H1 (cell line): ENCODE data around the gene MICOS13. TPM values are rescaled to one million over a fixed set of nuclear protein-coding genes. Genes with fewer than 3 reads are reported as not detected.
A peak's percentile ranks its signal among the peaks of the same experiment; 100 is the strongest.

ENCODE experiments used
- CTCF ChIA-PET: fragments of 300-600 bp; sonication (Branson Sonifier 250); formaldehyde crosslinking; loops from one replicate; lab custom pipeline; 2021; ENCODE audit not compliant: partially characterized antibody; lab: Charles Lee
- POLR2A ChIA-PET: fragments of 300-600 bp; sonication (Branson Sonifier 250); formaldehyde crosslinking; loops from one replicate; lab custom pipeline; 2021; ENCODE audit warnings: inconsistent platforms; ENCODE audit not compliant: partially characterized antibody; lab: Charles Lee
- DNase-seq, 2 experiments: peaks; one replicate each; pipeline versions ENCODE4 v3.0.0 to v3.0.0-alpha.2; 2010 to 2022; ENCODE audit warnings: low spot score in 2 of 2, low read depth in 1 of 2, mixed read lengths in 1 of 2
- FAIRE-seq: peaks from 2 replicates; lab custom pipeline; 2011; peaks lifted over from hg19 to GRCh38; lab: Jason Lieb, UNC
- H2AFZ ChIP-seq: 2 replicates; pipeline ENCODE4 v1.8.1; 2012; ENCODE audit warnings: low read length, inconsistent platforms
- H2AK5ac ChIP-seq: 2 replicates; pipeline ENCODE4 v1.6.1; 2013; ENCODE audit warnings: low read depth, low read length
- H2BK120ac ChIP-seq: replicated peaks from 2 replicates; pipeline ENCODE3; 2013; ENCODE audit warnings: low read depth, low read length, inconsistent platforms
- H2BK12ac ChIP-seq: 2 replicates; pipeline ENCODE4 v1.6.1; 2013; ENCODE audit warnings: low read depth, low read length
- H2BK15ac ChIP-seq: 2 replicates; pipeline ENCODE4 v1.6.1; 2013; ENCODE audit warnings: low read length
- H2BK20ac ChIP-seq: 2 replicates; pipeline ENCODE4 v1.6.1; 2013; ENCODE audit warnings: low read length
- H2BK5ac ChIP-seq: 2 replicates; pipeline ENCODE4 v1.6.1; 2013; ENCODE audit warnings: low read depth, low read length
- H3K14ac ChIP-seq: 2 replicates; pipeline ENCODE4 v1.6.1; 2013; ENCODE audit warnings: inconsistent platforms; ENCODE audit not compliant: insufficient read length
- H3K18ac ChIP-seq: 2 replicates; pipeline ENCODE4 v1.6.1; 2013; ENCODE audit warnings: low read length; ENCODE audit errors: extremely low read depth
- H3K23ac ChIP-seq: 2 replicates; pipeline ENCODE4 v1.6.1; 2013; ENCODE audit warnings: inconsistent platforms; ENCODE audit not compliant: insufficient read length
- H3K23me2 ChIP-seq: 2 replicates; pipeline ENCODE4 v1.6.1; 2013; ENCODE audit warnings: low read depth, low read length
- H3K27ac ChIP-seq: 2 replicates; pipeline ENCODE4 v1.6.1; 2011; ENCODE audit warnings: low read depth, low read length, inconsistent platforms
- H3K27me3 ChIP-seq, 4 experiments: replicated peaks in 1 of 4; 1 replicate in 1 of 4; 2 replicates in 3 of 4; pipeline versions ENCODE4 v1.6.1 to v1.8.1; 2011 to 2013; ENCODE audit warnings: low read length in 3 of 4, mild to moderate bottlenecking in 3 of 4, inconsistent platforms in 2 of 4, mixed read lengths in 2 of 4, moderate library complexity in 1 of 4; ENCODE audit not compliant: control insufficient read depth in 3 of 4, insufficient read depth in 3 of 4; ENCODE audit errors: extremely low read depth in 1 of 4
- H3K36me3 ChIP-seq, 4 experiments: 2 replicates each; pipeline versions ENCODE4 v1.6.1 to v1.8.1; 2011 to 2013; ENCODE audit warnings: mild to moderate bottlenecking in 4 of 4, low read length in 3 of 4, moderate library complexity in 2 of 4, control low read depth in 1 of 4, inconsistent platforms in 1 of 4; ENCODE audit not compliant: insufficient read depth in 4 of 4, control insufficient read depth in 2 of 4
- H3K4ac ChIP-seq: replicated peaks from 2 replicates; pipeline ENCODE3; 2013; ENCODE audit warnings: low read length, low read depth, mixed read lengths, inconsistent platforms; ENCODE audit not compliant: insufficient read length
- H3K4me1 ChIP-seq, 4 experiments: replicated peaks in 1 of 4; 1 replicate in 1 of 4; 2 replicates in 3 of 4; pipeline versions ENCODE4 v1.6.1 to v1.8.1; 2011 to 2013; ENCODE audit warnings: low read length in 3 of 4, inconsistent platforms in 2 of 4, mixed read lengths in 1 of 4; ENCODE audit not compliant: insufficient read depth in 4 of 4, control insufficient read depth in 3 of 4
- H3K4me2 ChIP-seq, 2 experiments: 2 replicates each; pipeline versions ENCODE4 v1.6.1 to v1.8.1; 2011 to 2013; ENCODE audit warnings: low read depth in 2 of 2, low read length in 2 of 2, control low read depth in 1 of 2, inconsistent platforms in 1 of 2, mild to moderate bottlenecking in 1 of 2; ENCODE audit not compliant: insufficient read depth in 1 of 2
- H3K4me3 ChIP-seq, 4 experiments: fragments of 200-600, 300-600 bp in 1 of 4; sonication (generic), shearing (Covaris generic), sonication (Bioruptor Twin) in 1 of 4; 2 replicates each; pipeline versions ENCODE4 v1.5.1 to v1.8.1; 2011 to 2016; ENCODE audit warnings: low read length in 4 of 4, low read depth in 3 of 4, control low read depth in 2 of 4, inconsistent platforms in 2 of 4, mild to moderate bottlenecking in 2 of 4, mixed read lengths in 1 of 4, moderate library complexity in 1 of 4; ENCODE audit not compliant: insufficient read depth in 2 of 4; ENCODE audit errors: extremely low read depth in 1 of 4
- H3K56ac ChIP-seq: replicated peaks from 2 replicates; pipeline ENCODE3; 2013; ENCODE audit warnings: low read depth, mild to moderate bottlenecking, mixed read lengths, low read length, inconsistent platforms; ENCODE audit not compliant: insufficient read length
- H3K79me1 ChIP-seq: 2 replicates; pipeline ENCODE4 v1.6.1; 2013; ENCODE audit warnings: low read depth, low read length, control low read depth
- H3K79me2 ChIP-seq, 2 experiments: 2 replicates each; pipeline versions ENCODE4 v1.6.1 to v1.8.1; 2012 to 2013; ENCODE audit warnings: low read length in 2 of 2, mild to moderate bottlenecking in 2 of 2, inconsistent platforms in 1 of 2; ENCODE audit not compliant: insufficient read depth in 2 of 2, control insufficient read depth in 1 of 2
- H3K9ac ChIP-seq, 4 experiments: replicated peaks in 1 of 4; 1 replicate in 1 of 4; 2 replicates in 3 of 4; pipeline versions ENCODE4 v1.6.1 to v1.8.1; 2011 to 2013; ENCODE audit warnings: low read depth in 3 of 4, low read length in 3 of 4, control low read depth in 2 of 4, mild to moderate bottlenecking in 2 of 4, moderate library complexity in 2 of 4, inconsistent platforms in 1 of 4; ENCODE audit errors: extremely low read depth in 1 of 4
- H3K9me3 ChIP-seq, 2 experiments: 2 replicates each; pipeline versions ENCODE4 v1.6.1 to v1.8.1; 2012 to 2013; ENCODE audit warnings: mild to moderate bottlenecking in 2 of 2, moderate library complexity in 2 of 2, control low read depth in 1 of 2, inconsistent platforms in 1 of 2, low read depth in 1 of 2, low read length in 1 of 2, mixed read lengths in 1 of 2; ENCODE audit not compliant: insufficient read depth in 2 of 2
- H4K20me1 ChIP-seq, 2 experiments: replicated peaks in 1 of 2; 2 replicates each; pipeline versions ENCODE3 to v1.8.1; 2011 to 2013; ENCODE audit warnings: inconsistent platforms in 2 of 2, low read length in 2 of 2, mild to moderate bottlenecking in 1 of 2; ENCODE audit not compliant: insufficient read depth in 2 of 2, control insufficient read depth in 1 of 2
- H4K5ac ChIP-seq: 2 replicates; pipeline ENCODE4 v1.6.1; 2013; ENCODE audit warnings: low read length, low read depth, mixed read lengths, inconsistent platforms; ENCODE audit not compliant: insufficient read length
- H4K8ac ChIP-seq: 2 replicates; pipeline ENCODE4 v1.8.0; 2013; ENCODE audit warnings: mild to moderate bottlenecking, moderate library complexity, low read length, inconsistent platforms; ENCODE audit not compliant: insufficient read depth; ENCODE audit errors: extremely low read depth
- H4K91ac ChIP-seq: replicated peaks from 2 replicates; pipeline ENCODE3; 2013; ENCODE audit warnings: low read length, mixed read lengths, inconsistent platforms; ENCODE audit not compliant: insufficient read length
- BACH1 ChIP-seq: IDR thresholded peaks from 2 replicates; pipeline ENCODE4 v1.6.1; 2012; ENCODE audit warnings: low read length, improper control_type of control experiment
- CEBPB ChIP-seq: IDR thresholded peaks from 2 replicates; pipeline ENCODE4 v1.6.1; 2012; ENCODE audit warnings: low read depth, low read length
- CREB1 ChIP-seq: IDR thresholded peaks from 2 replicates; pipeline ENCODE4 v1.6.1; 2012; ENCODE audit warnings: inconsistent platforms
- E2F6 ChIP-seq: IDR thresholded peaks from 2 replicates; pipeline ENCODE4 v1.6.1; 2012; ENCODE audit warnings: inconsistent platforms
- HDAC2 ChIP-seq, 2 experiments: fragments of 300-600 bp in 1 of 2; sonication (generic) in 1 of 2; IDR thresholded peaks; 2 replicates each; pipeline ENCODE4 v1.6.1; 2011 to 2012; ENCODE audit warnings: low read depth in 2 of 2, low read length in 2 of 2, mild to moderate bottlenecking in 2 of 2, moderate library complexity in 2 of 2, borderline replicate concordance in 1 of 2, inconsistent platforms in 1 of 2
- SIX5 ChIP-seq: IDR thresholded peaks from 2 replicates; pipeline ENCODE4 v1.6.1; 2011; ENCODE audit warnings: mild to moderate bottlenecking, low read depth, low read length
- WGBS, 2 experiments: shearing (Covaris generic) in 1 of 2; methylation state at CpG; one replicate each; pipeline versions ENCODE4 v1.1.6 to v1.1.7; 2013 to 2015; ENCODE audit warnings: low lambda C conversion rate in 2 of 2, mixed read lengths in 2 of 2, inconsistent platforms in 1 of 2, low coverage in 1 of 2, missing lambda C conversion rate in 1 of 2; ENCODE audit not compliant: insufficient replicate concordance in 2 of 2, insufficient coverage in 1 of 2, insufficient read length in 1 of 2; ENCODE audit errors: extremely low coverage in 1 of 2, missing lambda C conversion rate in 1 of 2; 5-methylcytosine and 5-hydroxymethylcytosine counted together
- polyA plus RNA-seq, 7 experiments: library from polyadenylated mRNA; depleted of rRNA in 3 of 7; stranded (reverse) in 5 of 7; unstranded in 2 of 7; fragments of >200 nt in 5 of 7; fragments of 200-250 nt in 2 of 7; gene quantifications; 1 replicate in 5 of 7; 2 replicates in 1 of 7; 4 replicates in 1 of 7; pipeline versions ENCODE4 v1.2.1 to v1.2.3, GENCODE V29; 2011 to 2013; ENCODE audit warnings: missing spikeins in 2 of 7, mixed read lengths in 2 of 7
- total RNA-seq: library from RNA; stranded (reverse); fragmentation: NEBNext Ultra II Directional; extraction: Animal tissue kit (Norgen Biotek cat#: 25700); gene quantifications from 2 replicates; pipeline ENCODE4 v1.2.1, GENCODE V29; 2021

The MICOS13 gene
- total and polyA plus RNA-seq, 2 of the 8 experiments (the other 6 are each of a cell fraction or from before 2014, with no cell fraction given), result 17.3 to 36.1 TPM

GRCh38 chr19:5693195-5694166 is 13.2 kb upstream of the MICOS13 start:
- Histone ChIP-seq H3K36me3 (peaks cover 37 to 68% (median 63%) of the 10 kb centered on the region in 4 experiments), H2BK5ac (0 out of 2 replicates have a peak overlapping the region, but pooled peaks have one; percentile 52), H2BK120ac (no peak overlapping the region), H2BK20ac (no peak overlapping the region), H3K23me2 (peaks cover 2% of the 10 kb centered on the region; the same call in 1 of the 2 replicates), H3K23ac (no peak overlapping the region), H3K79me1 (peaks cover 6% of the 10 kb centered on the region), H3K9ac (no peak overlapping the region; a peak in 1 of 7 replicates), H2BK15ac (no peak overlapping the region), H3K56ac (no peak overlapping the region), H3K4me3 (no peak overlapping the region), H2BK12ac (no peak overlapping the region), H3K4ac (peak overlapping the region; percentile 78), H3K79me2 (peaks cover 10 to 39% of the 10 kb centered on the region in 2 experiments), H4K5ac (peak overlapping the region; percentile 25), H3K27ac (no peak overlapping the region), H3K14ac (no peak overlapping the region), H4K8ac (no peak overlapping the region; the same call in none of the 2 replicates), H2AK5ac (no peak overlapping the region), H3K4me1 (no peaks in the 10 kb centered on the region; a peak in 1 of 7 replicates), H3K27me3 (no peaks in the 10 kb centered on the region), H3K9me3 (no peaks in the 10 kb centered on the region), H2AFZ (no peak overlapping the region), H4K20me1 (peaks cover 43 to 46% of the 10 kb centered on the region in 2 experiments), H3K4me2 (no peak overlapping the region), H4K91ac (no peak overlapping the region), H3K18ac (no peak overlapping the region)
- no peak for FAIRE-seq
- POLR2A ChIA-PET, result interaction anchor here (0.7 to 15.6 kb wide), 13 partner anchors 11 to 117 kb away, joined by 3 to 620 read pairs (median 3); partner anchors contain the start of genes CATSPERD, DUS3L, LONP1 and SAFB
- no peak for DNase-seq
- WGBS, 2 experiments, result 93% methylated on average over 39 of the region's 39 CpGs; no CpG with 5 or more reads in 1 of the 2 experiments
- CTCF ChIA-PET, result interaction anchor here (0.8 to 1.0 kb wide), 2 partner anchors 26 to 100 kb away, joined by 3 to 4 read pairs; no protein-coding TSS in a partner anchor
- TF ChIP-seq BACH1 (no peak), SIX5 (no peak), HDAC2 (IDR thresholded peaks at IDR 0.05; ENCODE audit: borderline replicate concordance in 1 of 2, low read depth in 2 of 2, low read length in 2 of 2) (no peak), E2F6 (0 out of 2 replicates have a peak, but pooled peaks have one; percentile 9), CREB1 (no peak), CEBPB (no peak)
